ENCODE data around the gene EMP3.

DNA sequence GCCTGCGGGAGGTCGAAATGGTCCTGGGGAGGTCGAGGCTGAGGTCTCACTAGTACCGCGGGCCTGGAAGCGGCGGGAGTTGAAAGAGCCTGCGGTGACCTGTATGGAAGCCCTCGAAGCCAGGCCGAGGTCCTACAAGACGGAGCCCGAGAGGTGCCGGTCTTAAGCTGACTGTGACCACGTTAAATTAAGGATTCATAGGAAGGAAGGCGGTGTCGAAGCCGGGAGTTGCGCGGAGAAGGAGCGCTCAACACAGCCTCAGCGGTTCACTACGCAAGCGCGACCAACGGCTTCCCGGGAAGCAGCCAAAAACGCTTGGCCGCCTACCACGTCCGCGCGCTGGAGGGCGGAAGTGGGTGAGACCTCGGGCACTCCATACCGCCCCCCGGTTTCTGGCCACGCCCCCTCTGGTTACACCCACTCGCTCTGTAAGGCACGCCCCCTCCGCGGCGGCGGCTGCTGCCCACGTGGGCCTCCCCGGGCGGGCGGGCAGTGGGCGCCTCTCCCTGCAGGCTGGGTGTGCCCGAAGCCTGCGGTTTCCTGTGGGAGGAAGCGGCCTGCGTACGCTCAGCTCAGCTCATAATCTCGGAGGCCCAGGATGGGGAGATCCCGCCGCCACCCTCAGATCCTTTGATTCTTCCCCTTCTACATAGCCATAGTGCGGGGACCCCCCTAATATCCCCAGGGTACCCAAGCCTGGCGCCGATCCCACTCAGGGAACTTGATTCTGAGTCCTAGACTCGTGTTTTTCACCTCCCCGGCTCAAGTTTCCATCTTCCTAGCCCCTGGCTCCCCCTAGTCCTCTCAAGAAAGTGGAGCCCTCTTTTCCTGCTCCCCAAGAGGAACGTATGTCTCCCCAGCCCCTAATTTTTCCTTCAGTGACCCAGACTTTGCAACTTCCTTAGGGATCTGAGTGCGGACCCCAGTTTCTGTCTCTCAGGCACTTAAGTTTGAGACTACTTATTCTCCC is 3.4 kb upstream of the EMP3 start:
- TF ChIP-seq, protein P1, sequence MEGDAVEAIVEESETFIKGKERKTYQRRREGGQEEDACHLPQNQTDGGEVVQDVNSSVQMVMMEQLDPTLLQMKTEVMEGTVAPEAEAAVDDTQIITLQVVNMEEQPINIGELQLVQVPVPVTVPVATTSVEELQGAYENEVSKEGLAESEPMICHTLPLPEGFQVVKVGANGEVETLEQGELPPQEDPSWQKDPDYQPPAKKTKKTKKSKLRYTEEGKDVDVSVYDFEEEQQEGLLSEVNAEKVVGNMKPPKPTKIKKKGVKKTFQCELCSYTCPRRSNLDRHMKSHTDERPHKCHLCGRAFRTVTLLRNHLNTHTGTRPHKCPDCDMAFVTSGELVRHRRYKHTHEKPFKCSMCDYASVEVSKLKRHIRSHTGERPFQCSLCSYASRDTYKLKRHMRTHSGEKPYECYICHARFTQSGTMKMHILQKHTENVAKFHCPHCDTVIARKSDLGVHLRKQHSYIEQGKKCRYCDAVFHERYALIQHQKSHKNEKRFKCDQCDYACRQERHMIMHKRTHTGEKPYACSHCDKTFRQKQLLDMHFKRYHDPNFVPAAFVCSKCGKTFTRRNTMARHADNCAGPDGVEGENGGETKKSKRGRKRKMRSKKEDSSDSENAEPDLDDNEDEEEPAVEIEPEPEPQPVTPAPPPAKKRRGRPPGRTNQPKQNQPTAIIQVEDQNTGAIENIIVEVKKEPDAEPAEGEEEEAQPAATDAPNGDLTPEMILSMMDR (IDR thresholded peaks at IDR 0.05) = peak in 3 of 5 experiments; percentile 18 to 55 (median 45)
- peak; percentile 55 to 82 for TF ChIP-seq POLR2A (IDR thresholded peaks at IDR 0.05)
